NCI-H1092 treated with DMSO at 0.1 percent for 48 hours (cell line): ENCODE data around the gene TPCN2.

Source experiments
- DNase-seq: peaks from one replicate; lab custom pipeline; 2025; lab: John Stamatoyannopoulos, UW

The TPCN2 gene

DNA sequence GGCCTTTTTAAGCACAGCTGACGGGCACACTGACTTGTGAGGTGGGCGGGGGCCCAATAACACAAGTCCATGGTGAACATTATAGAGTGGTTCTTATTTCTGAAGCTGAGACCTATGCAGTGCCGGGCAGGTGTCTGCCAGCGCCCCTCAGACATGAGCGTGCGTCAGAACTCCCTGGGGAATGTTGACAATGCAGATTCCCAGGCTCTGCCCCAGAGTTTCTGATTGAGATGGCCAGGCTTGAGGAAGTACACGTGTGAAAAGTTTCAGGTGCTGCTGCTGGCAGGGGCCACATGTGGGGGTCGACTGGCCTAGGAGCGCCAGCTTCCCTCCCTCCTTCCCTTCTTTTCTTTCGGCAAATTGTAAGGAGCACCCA is 46.2 kb downstream of the TPCN2 start:
- DNase-seq, result no peak

DNA sequence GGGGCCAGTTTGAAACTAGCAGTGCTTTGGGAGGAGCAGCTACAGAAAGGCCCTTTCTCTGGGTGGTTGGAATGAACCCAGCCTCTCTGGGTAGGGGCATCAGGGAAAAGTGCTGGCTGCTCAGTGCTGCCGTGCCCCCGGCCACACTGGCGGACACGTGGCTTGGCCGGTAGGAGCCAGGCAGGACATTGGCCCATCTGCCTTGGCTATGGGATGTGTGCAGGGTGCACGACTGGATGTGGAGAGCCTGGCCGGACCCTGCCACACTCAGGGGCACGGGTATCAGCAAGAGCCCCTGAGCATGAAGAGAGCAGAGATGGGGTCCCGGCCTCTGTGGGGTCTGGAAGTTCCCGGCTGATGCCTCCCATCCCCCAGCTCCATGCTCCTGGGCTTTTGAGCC is 46.6 kb downstream of the TPCN2 start:
- DNase-seq, result no peak

DNA sequence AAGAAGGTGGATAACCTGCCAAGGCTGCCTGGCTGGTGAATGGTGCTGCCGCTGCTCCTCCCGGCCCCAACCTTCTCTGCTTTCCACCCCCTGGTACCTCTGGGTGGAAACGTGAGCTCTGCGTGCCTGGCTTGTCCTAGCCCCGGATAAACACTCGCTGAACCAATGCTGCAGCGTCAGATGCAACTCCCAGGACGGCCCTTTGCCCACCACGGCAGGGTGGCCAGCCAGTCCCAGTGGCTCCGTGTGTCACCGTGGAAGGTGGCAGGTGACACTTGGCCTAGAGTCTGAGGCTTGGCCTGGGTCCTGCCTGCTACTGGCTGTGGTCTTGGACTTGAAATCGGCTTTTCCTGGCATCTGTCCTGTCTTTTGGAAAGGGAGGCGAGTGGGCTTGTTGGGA is 47.7 kb downstream of the TPCN2 start:
- DNase-seq, result no peak

DNA sequence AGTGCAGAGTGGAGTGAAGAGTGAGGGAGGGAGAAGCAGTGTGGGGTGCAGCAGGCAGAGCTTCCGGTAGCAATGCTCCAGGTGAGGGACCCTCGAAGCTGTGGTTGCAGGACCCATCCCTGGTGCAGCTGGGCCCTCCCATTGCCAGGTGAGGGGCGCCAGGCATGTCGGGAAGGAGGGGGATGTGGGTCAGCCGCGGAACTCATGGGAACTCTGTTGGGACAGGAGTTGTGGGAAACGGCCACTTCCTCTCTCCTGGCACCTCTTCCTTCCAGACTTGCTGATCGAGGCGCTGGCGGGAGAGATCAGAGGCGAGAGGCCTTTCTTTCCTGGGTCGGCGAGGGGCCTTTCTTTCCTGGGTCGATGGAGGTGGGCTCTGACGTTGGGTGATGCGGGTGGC is 48.5 kb downstream of the TPCN2 start:
- no peak for DNase-seq

DNA sequence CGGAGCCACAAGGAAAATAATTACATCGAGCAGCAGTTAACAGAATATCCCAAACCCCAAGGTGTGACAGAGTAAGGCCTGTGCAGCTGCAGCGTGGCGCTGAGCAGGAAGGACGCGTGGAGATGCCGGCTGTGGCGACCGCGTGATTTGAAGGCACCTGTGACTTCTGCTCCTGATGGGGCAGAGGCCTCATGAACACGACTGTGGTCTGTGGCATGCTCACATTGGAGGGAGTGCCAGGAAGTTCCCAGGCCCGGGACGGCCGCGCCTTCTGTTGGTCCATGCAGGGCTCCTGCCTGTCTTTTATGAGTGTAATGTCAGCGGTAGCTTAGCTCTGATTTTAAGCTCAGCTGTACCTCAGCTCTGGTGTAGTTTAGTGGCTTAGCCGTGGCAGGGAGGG is 50.4 kb downstream of the TPCN2 start:
- DNase-seq, result no peak

DNA sequence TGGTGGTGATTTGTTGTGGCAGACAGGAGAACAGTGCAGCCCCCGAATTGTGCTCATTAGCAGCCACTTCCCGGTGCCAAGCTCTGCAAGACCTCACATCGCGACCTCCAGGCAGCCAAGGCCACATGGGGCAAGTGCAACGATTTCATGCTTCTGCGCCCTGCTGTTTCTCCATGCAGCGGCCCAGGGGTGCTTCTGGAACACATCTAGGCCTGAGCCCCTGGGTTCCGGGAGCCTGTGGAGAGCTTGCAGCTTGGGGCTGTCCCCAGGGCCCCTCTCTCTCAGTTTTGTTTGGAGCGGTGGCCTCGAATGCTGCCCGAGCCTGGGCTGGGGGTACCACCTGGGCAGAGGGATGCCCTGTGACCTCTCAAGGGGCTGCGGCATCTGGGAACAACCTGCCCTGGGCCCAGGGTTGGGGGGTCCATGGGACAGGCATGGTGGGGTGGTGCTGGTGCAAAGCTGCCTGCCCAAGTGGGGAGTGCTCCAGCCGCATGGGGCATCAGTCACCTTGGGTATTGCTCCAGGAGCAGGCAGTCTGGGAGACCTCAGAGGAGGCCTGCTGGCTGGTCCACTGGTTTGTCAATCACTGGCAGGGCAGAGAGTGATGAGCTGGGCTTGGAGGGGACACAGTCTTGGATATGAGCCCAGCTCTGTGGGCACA is 51.9 kb downstream of the TPCN2 start:
- DNase-seq, result no peak

DNA sequence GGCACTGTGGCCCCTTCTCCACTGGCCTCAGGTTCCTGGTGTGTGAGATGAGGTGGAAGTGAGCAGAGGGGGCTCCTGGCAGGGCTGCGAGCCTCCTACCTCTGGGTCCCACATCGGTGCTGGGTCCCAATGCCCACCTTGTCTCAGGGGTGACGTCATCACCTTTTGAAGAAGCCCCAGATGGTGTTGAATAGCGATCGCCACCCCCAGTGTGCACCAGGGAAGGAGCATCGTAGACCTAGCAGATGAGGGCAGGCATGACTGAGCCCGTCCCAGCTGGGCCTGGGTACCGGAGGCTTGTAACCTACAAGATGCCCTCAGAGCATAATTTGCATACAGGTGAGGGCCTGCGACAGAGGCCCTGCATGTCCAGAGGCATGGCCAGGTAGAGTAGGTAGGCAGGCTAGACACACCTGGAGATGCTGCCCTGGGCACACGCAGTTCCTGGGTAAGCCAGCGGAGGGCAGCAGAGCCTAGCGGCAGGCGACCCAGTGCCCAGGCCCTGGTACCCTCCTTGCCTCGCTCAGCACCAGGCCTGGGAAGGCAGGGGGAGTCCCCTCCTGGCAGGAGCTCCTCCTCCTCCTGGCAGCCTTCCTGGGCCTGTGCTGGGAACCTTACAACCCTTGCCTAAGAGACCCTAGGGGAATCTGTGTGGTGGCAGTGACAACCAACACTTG is 52.5 kb downstream of the TPCN2 start:
- peak; percentile 59 for DNase-seq

DNA sequence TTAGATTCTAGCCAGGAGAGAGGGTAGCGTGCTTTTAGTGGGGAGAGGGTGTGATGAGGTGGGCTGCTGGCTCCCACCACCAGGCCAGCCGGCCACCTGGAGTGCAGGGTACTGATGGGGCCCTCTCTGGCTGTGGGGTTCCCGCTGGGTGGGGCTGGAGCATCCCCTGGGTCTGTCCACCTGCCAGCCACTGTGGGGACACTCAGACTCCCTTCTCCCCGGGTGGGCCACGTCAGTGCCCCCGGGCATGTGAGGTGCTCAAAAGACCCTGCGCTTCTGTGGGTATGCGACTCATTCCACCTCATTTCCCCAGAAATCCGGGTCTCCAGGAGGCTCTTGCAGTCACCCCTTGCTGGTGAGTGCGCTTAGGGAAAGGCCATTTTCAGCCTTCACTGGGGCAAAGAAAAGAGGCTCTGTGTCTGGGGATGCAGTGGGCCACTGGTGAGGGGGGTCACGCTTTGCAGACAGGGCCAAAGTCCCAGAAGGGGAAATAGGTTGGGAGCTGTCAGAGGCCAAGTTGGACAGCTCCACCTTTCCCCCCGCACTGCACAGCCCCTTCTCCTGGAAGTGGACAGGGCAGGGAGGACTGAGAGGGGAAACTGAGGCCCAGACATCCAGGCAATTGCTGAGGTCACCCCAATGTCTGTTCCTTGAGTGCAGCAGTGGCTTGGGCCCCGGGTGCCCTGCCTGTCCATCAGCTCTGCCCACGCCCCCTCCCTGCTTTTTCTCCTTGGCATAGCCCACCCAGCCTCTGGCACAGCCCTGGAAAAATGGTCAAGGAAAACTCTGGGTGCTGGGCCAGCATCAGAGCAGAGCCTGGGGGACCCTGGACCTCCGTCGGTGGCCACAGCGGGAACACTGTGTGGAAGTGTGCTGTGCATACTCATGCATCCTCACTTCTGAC is 53.3 kb downstream of the TPCN2 start:
- no peak for DNase-seq

DNA sequence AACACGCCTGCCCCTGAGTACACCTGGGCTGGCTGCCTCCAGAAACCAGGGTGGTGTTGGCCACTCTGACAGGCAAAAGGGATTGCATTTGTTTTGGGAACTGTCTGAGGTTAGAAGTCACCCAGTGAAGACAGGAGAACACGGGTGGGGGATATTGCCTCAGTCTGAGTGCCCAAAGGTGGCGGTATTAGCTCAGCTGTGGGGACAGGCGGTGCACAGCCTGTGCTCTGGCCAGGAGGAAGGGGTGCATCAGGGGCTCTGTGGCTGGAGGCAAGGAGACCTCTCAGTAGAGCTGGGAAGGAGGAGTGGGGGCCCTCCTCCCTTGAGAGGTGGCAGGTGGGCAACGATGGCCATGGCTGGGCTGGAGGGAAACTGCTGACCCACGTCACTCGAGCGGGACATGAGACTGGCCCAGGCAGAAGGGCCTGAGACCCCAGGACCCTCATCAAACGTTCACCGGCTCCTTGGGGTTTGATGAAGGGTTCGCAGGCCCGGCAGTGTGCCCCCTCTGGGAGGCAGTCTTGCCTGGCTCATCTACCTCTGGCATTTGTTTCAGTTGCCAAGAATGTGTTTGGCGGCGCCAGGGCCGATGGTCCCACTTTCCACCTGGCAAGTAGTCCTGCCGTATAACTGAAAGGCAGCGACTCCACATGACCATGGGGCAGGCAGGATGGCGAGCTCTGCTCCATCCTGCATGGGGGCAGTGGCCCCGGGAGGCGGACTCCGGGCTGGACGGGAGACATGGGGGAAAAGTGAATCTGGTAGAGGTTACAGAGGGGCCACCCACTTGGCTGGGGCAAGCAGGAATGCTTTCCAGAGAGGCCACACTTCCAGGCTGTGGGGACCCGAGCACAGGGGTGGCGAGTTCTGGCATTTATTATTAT is 54.2 kb downstream of the TPCN2 start:
- peak; percentile 10 for DNase-seq

DNA sequence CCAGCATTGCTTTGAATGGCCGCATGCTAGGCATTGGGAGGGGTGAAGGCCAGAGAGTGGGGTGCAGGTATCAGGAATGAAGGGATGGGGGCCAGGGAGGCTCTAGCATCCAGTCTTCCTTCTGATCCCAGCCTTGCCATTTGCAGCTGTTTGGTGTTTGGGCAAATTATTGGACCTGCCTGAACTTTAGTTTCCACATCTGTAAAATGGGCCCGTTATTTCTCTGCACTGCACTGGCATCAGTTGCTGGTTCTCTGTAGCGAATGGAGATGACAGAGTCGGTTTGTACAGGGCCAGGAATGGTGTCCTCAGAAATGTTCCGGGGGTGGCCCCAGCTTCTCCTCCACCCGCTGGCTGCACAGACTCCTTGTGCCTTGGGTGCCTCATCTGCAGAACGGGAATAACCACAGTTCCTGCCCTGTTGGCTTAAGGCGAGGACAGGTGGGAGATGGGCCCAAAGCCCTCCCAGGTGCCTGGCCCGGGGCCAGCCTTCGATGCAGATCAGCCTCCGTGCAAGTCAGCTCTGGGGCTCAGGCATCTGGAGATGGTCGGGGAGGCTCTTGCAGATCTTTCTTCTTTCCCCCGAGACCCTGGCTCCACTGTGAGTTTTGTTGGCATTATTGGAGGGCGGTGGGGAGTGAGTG is 55.6 kb downstream of the TPCN2 start:
- no peak for DNase-seq

DNA sequence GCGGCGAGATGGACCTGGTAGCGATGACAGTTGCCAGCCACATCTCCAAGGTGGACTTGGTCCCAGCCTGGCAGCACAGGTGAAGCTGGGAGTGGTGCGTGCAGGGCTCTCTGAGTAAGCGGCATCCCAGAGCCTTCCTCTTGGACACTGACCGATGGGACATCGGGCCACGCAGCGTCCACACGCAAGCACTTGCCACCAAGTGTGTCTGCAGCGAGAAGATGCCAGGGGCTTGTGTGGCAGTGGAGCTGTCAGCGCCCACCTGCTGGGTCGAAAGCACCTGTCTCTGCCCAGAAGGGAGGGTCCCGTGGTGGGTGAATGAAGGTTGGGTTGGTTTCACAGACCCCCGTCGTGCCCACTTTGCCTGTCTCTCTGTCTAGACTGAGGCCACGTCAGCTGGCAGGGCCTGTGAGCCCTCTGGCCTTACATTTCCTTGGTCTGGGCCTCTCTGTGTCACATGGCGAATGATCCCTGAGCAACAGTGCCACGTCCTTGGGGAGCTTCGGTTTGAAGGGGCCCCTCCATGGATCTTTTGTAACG is 56.2 kb downstream of the TPCN2 start:
- DNase-seq, result no peak

DNA sequence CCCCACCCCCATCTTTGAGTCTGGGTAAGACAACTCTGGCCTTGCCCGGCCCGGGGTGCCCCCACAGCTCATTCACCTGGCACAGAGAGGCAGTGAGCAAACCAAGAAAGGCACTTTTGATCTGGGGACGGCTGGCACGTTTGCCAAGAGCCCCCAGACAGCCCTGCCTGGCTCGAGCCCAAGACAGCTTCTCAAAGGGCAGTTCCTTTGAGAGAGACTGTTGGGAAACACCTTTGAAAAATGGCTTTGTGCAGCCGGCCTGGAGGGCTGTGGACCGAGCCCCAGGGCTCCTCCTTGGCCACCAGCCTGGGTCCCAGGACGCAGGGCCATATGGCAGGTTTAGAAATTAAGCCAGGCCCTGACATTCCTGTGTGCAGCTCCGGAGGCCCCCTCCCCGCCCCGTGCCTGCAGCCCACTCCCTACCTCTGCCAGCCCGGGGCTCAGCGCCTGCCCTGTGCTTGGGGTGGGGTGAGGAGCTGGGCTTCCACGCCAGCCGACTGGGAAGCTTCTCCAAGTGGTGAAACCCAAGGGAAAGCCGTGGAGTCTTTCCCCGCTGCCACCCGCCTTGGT is 56.8 kb downstream of the TPCN2 start:
- DNase-seq, result no peak

DNA sequence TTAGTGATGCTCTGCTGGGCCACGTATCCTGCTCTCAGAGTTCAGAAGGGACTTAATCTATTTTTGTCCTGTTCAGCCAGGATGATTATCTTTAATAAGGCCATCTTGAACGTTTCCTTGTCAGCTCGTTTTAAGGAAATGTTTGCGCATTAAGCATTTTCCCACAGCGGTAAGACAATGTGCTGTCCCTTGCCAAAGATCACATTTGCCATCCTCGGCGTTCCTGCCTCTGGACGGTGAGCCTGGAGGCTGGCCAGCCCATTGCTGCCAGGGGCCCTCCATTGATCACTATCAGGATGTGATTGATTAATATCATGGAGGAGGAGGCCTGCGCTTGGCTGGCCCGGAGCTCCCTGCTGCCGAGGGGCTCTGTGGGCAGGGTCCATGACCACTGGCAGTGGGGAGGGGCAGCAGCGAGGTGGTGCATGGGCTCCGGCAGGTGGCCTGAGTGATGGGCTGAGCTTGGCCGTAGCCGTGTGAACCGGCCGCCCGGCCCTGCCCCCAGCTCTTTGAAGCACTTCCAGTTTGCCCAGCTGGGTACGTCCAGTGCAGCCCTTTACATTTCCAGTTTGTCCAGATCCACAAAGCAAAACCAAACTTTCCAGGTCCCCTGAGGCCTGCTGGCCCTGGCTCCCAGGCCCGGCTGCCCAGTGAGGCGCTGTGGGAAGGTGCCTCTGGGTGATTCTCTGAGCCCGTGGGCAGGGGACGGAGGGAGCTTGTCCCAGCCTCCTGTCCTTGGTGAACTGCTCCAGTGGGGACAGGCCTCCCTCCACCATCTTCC is 57.5 kb downstream of the TPCN2 start:
- DNase-seq, result no peak

DNA sequence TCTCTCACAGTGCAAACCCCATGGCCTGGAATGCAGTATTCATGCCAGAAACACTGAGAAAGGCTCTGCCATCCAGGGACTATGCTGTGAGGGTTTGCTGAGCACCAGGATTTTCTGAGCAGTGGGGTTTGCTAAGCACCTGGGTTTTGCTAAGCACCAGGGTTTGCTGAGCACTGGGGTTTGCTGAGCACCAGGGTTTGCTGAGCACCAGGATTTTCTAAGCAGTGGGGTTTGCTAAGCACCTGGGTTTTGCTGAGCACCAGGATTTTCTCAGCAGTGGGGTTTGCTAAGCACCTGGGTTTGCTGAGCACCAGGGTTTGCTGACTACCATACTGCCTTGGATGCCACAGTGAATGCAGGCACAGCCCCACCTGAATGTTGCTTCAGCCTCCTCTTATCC is 58.7 kb downstream of the TPCN2 start:
- DNase-seq, result no peak

DNA sequence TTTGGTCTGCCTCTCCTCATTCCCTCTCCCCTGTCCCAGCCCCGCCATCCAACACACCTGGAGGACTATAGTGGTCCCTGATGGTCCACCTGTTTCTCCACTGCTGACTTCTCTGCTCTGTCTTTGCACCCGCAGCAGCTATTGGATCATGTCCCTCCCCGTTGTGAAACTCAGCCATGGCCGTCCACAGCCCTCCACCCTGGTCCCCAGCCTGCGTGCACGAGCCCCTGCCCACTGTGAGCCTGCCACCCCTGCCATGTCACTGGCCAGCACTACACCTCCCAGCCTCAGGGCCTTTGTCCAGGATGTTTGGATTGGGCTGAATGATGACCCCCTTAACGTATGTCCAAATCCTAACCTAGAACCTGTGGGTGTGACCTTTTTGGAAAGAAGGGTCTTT is 59.3 kb downstream of the TPCN2 start:
- DNase-seq, result no peak

DNA sequence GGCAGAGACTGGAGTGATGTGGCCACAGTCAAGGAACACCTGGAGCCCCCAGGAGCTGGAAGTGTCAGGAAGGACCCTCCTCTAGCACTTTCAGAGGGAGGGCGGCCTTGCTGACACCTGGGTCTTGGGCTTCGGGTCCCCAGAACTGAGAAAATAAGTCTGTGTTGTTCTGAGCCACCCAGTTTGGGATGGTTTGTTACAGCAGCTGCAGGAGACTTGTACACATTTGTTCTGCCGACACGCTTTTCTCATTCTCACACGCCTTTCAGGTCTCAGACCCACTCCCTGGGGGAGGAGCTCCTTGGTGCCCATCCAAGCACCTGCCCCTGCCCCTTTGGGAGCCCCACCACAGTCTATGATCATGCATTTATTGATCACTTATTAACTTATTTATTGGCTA is 59.8 kb downstream of the TPCN2 start:
- no peak for DNase-seq

DNA sequence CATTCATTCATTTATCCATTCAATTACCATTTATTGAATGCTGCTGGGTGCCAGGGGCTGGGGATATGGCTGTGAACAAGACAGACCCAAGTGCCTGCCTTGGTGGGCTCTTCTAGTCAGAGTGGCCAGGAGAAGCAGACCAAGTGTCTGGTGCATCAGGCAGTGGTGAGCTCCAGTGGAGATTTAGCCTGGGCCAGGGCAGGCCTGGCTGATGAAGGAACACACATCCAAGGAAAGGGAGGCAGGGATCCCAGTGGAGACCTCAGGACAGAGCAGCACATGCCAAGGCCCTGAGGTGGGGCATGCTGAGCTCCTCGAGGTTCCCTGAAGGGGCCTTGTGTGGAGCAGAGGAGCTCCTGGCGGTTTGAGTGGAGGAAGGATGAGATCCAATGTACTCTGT is 60.4 kb downstream of the TPCN2 start:
- no peak for DNase-seq

DNA sequence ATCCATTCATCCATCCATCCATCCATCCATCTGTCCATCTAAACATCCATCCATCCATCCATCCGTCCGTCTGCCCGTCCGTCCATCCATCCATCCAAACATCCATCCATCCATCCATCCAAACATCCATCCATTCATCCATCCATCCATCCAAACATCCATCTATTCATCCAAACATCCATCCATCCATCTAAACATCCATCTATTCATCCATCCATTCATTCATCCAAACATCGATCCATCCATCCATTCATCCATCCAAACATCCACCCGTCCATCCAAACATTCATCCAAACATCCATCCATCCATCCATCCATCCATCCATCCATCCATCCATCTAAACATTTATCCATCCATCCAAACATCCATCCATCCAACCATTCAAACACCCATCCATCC is 61.7 kb downstream of the TPCN2 start:
- DNase-seq, result no peak

DNA sequence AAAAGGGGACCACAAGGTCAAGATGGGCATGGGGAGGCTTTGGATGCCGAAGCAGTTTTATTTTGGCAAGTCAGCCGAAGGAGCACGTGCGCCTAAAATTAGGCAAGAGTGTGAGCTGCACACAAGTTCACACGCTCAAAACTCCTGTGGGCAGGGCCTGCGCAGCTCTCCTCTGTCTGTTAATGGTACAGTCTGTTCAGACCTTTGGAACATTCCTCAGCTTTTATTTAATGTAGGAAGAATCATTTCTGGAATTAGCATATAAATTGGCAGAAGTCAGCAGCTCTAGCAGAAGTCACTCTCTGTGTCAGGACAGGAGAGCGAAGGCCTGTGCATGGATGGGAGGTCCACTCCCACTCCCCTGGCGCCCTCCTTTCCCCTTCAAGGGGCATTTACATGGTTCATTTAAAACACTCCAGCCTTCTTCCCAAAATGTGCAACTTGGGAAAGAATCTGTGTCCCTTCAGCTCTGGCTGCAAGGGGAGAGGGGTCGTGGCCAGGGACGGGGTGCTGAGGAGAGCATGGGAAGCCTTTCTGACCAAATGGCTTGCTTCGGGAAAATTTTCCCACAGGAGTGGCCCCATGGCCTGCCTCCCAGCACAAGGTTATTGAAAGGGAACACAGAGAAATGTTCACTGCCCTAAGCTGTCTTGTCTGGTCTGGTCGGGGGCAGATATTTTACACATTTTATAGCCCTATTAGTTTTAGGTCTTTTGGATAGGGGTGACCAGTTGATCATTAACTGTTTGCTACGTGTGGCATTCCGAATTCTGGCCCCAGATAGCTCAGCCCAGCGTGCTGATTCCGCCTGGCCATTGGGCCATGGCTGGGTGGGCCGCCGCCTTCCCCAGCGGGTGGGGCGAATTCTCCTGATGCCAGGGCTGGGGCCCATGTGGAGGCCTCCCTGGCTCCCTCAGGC is 63.2 kb downstream of the TPCN2 start:
- DNase-seq, result no peak
